ENCODE results near the gene CDK5RAP3. TPM values are rescaled to one million over a fixed set of nuclear protein-coding genes. Genes with fewer than 3 reads are reported as not detected.

The CDK5RAP3 gene
- polyA plus RNA-seq, 1 experiment, result 71.2 TPM

DNA sequence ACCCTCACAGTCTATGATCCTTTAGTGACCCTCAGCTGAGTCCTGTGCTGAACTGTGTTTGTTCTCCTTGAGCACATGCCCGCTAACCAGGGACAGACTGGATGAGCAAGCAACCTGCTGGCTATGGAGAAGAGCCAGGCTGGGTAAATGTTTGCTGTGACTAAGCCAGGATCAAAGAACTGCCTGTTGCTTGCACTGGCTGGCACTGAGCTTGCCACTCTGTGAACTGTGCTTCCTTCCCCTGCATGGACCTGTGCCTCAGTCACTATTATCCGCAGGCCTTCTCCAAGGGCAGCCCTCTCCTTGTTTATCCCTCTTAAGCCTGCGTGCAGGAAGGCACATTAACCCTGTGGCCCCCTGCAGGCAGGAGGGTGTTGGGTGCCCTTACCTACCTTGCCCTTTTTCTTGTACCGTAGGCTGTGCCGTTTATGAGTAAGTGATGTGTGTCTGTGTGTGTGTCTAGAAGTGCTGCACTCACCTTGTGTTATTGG is 22.2 kb upstream of the CDK5RAP3 start:
- no peak for DNase-seq (ENCODE audit: low read depth, low spot score)
- POLR2A ChIA-PET, result interaction anchor here (1.1 kb wide), 1 partner anchor 22 kb away, joined by 3 read pairs; the partner anchor contains the start of gene CDK5RAP3
- no peak overlapping the region for H3K27ac ChIP-seq (ENCODE audit: low read depth, low read length)

GRCh38 chr17:47949197-47949759 is 21.6 kb upstream of the CDK5RAP3 start:
- H3K9me3 ChIP-seq (ENCODE audit: control insufficient read depth, insufficient read depth, low read length), result no peaks in the 10 kb centered on the region
- peak overlapping the region; percentile 39 for H3K4me3 ChIP-seq (ENCODE audit: low read depth, low read length)
- peak; percentile 95 for TF ChIP-seq CTCF (IDR thresholded peaks at IDR 0.05; ENCODE audit: low read depth, low read length)
- POLR2A ChIA-PET, result interaction anchor here (0.7 to 1.1 kb wide), 2 partner anchors 20 to 21 kb away, joined by 3 read pairs; partner anchors contain the start of gene CDK5RAP3
- CTCF ChIA-PET, result interaction anchor here (0.6 to 8.3 kb wide), 22 partner anchors 8 to 118 kb away, joined by 3 to 180 read pairs (median 4); partner anchors contain the start of genes CDK5RAP3, PNPO and SCRN2
- no peaks in the 10 kb centered on the region for H3K27me3 ChIP-seq (ENCODE audit: control insufficient read depth, insufficient read depth, low read length)
- peak; percentile 63 for DNase-seq (ENCODE audit: low read depth, low spot score)
- peak overlapping the region; percentile 33 for H3K27ac ChIP-seq (ENCODE audit: low read depth, low read length)

More for the DNA sequence above, 22.2 kb upstream of the CDK5RAP3 start:
- no peak; the same call in 1 of the 2 replicates for TF ChIP-seq CTCF (IDR thresholded peaks at IDR 0.05; ENCODE audit: low read depth, low read length)
- H3K4me3 ChIP-seq (ENCODE audit: low read depth, low read length), result no peak overlapping the region
- no peaks in the 10 kb centered on the region for H3K9me3 ChIP-seq (ENCODE audit: control insufficient read depth, insufficient read depth, low read length)
- H3K27me3 ChIP-seq (ENCODE audit: control insufficient read depth, insufficient read depth, low read length), result no peaks in the 10 kb centered on the region
- CTCF ChIA-PET, result interaction anchor here (0.6 to 8.3 kb wide), 16 partner anchors 8 to 108 kb away, joined by 3 to 180 read pairs (median 8); partner anchors contain the start of genes CDK5RAP3, PNPO and SCRN2

- Histone ChIP-seq H3K27ac (ENCODE audit: low read depth, low read length) (no peak overlapping the region), H3K27me3 (ENCODE audit: control insufficient read depth, insufficient read depth, low read length) (no peaks in the 10 kb centered on the region), H3K4me3 (ENCODE audit: low read depth, low read length) (no peak overlapping the region), H3K9me3 (ENCODE audit: control insufficient read depth, insufficient read depth, low read length) (no peaks in the 10 kb centered on the region)
- TF ChIP-seq CTCF (IDR thresholded peaks at IDR 0.05; ENCODE audit: low read depth, low read length), result no peak
- no peak for DNase-seq (ENCODE audit: low read depth, low spot score)
- ChIA-PET POLR2A (interaction anchor here (0.7 to 1.1 kb wide), 3 partner anchors 19 to 54 kb away, joined by 3 read pairs; partner anchors contain the start of gene CDK5RAP3), CTCF (interaction anchor here (0.5 to 8.3 kb wide), 20 partner anchors 9 to 118 kb away, joined by 3 to 180 read pairs (median 5); partner anchors contain the start of genes CDK5RAP3, PNPO and SCRN2)
Observed at GRCh38 chr17:47949946-47950345, 21.0 kb upstream of the CDK5RAP3 start.

DNA sequence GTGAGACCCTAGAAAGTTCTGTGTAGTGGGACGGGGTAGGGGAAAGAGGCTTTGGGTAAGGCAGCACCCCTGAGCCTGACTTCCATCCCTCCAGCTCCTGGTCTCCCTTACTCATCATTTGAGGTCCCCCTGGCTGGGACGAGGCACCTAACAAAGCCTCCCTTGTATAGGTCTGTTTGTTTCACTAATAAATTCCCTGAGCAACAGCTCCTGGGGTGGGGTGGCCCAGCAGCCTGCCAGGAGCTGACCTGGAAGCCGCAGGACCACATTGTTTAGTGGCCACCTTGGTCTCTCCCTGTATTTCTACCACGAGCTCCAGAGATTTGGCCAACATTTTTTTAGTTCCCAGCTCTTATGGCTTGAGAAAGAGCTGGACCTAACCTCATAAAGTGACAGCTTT is 20.5 kb upstream of the CDK5RAP3 start:
- Histone ChIP-seq H3K27me3 (ENCODE audit: control insufficient read depth, insufficient read depth, low read length) (no peaks in the 10 kb centered on the region), H3K27ac (ENCODE audit: low read depth, low read length) (no peak overlapping the region), H3K4me3 (ENCODE audit: low read depth, low read length) (no peak overlapping the region), H3K9me3 (ENCODE audit: control insufficient read depth, insufficient read depth, low read length) (no peaks in the 10 kb centered on the region)
- POLR2A ChIA-PET, result interaction anchor here (1.1 kb wide), 1 partner anchor 55 kb away, joined by 3 read pairs; no protein-coding TSS in a partner anchor
- no peak for TF ChIP-seq CTCF (IDR thresholded peaks at IDR 0.05; ENCODE audit: low read depth, low read length)
- CTCF ChIA-PET, result interaction anchor here (0.5 to 8.3 kb wide), 10 partner anchors 10 to 116 kb away, joined by 3 to 180 read pairs (median 10); partner anchors contain the start of genes CDK5RAP3, PNPO and SCRN2
- no peak for DNase-seq (ENCODE audit: low read depth, low spot score)

All from AG04450 (cell line).